Adipocyte (in vitro differentiated cells): ENCODE measurements around the gene ZDHHC11B.
"Not testable (repeated sequence)": the region's sequence is repeated elsewhere in the genome, so short reads cannot be mapped to it uniquely, and the experiment has no call there.

Experiments used
- DNase-seq: peaks from one replicate; pipeline ENCODE4 v3.0.0-alpha.2; 2015; ENCODE audit warnings: low read depth
- H3K27me3 ChIP-seq: replicated peaks from 2 replicates; pipeline ENCODE4 v1.7.0; 2013; ENCODE audit warnings: mild to moderate bottlenecking, low read length, moderate library complexity; ENCODE audit not compliant: control insufficient read depth, insufficient read depth
- H3K36me3 ChIP-seq: 2 replicates; pipeline ENCODE4 v1.7.0; 2013; ENCODE audit warnings: low read length, mild to moderate bottlenecking, moderate library complexity; ENCODE audit not compliant: control insufficient read depth, insufficient read depth, severe bottlenecking
- H3K4me1 ChIP-seq: 2 replicates; pipeline ENCODE4 v1.7.0; 2013; ENCODE audit warnings: mild to moderate bottlenecking, low read length, moderate library complexity; ENCODE audit not compliant: control insufficient read depth, insufficient read depth
- H3K4me3 ChIP-seq: 2 replicates; pipeline ENCODE4 v1.7.0; 2013; ENCODE audit warnings: mild to moderate bottlenecking, low read length, moderate library complexity
- H3K9ac ChIP-seq: 2 replicates; pipeline ENCODE4 v1.7.0; 2013; ENCODE audit warnings: mild to moderate bottlenecking, low read length, moderate library complexity
- H3K9me3 ChIP-seq: 2 replicates; pipeline ENCODE4 v1.7.0; 2013; ENCODE audit warnings: mild to moderate bottlenecking, low read length, moderate library complexity; ENCODE audit not compliant: control insufficient read depth

Gene ZDHHC11B, protein sequence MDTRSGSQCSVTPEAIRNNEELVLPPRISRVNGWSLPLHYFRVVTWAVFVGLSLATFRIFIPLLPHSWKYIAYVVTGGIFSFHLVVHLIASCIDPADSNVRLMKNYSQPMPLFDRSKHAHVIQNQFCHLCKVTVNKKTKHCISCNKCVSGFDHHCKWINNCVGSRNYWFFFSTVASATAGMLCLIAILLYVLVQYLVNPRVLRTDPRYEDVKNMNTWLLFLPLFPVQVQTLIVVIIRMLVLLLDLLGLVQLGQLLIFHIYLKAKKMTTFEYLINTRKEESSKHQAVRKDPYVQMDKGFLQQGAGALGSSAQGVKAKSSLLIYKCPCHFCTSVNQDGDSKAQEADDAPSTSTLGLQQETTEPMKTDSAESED

GRCh38 chr5:784428-785177 lies at the start of gene ZDHHC11B:
TSS of gene ZDHHC11B (minus strand) at chr5:784729. CDS start at chr5:766919, 17,810 bp downstream.
- H3K36me3 ChIP-seq, H3K9ac ChIP-seq, H3K9me3 ChIP-seq, H3K4me1 ChIP-seq, H3K27me3 ChIP-seq: not testable (repeated sequence)
- H3K4me3 ChIP-seq, result peak within 1 kb of the TSS; percentile 44
- peak; percentile 83 for DNase-seq

- not testable (repeated sequence) for H3K4me1 ChIP-seq, H3K36me3 ChIP-seq, H3K9ac ChIP-seq, H3K9me3 ChIP-seq, DNase-seq, H3K4me3 ChIP-seq, H3K27me3 ChIP-seq
These were observed 49.5 kb upstream of the ZDHHC11B start for GRCh38 chr5:834013-834412.

GRCh38 chr5:828194-828593 lies 43.7 kb upstream of the ZDHHC11B start:
- DNase-seq, H3K27me3 ChIP-seq, H3K4me1 ChIP-seq, H3K9ac ChIP-seq, H3K4me3 ChIP-seq, H3K9me3 ChIP-seq, H3K36me3 ChIP-seq: not testable (repeated sequence)

DNA sequence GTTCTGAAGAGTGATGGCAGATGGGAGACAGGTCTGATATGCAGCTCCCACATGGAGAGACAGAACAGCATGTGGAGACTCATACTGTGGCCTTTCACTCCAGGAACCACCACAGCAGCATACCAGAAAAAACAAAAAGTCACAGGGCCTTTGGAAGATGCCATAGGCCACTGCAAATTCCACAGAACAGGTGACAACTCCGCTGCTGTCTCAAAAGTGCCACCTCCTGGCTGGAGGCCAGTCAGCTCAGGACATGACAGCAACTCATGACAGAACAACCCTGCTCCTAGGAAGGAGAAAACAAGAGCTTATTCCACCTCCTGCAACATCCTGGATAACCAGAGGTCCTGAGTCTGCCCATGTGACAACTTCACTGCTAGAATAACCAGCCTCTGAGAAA lies 41.0 kb upstream of the ZDHHC11B start:
- H3K9ac ChIP-seq, H3K27me3 ChIP-seq, H3K4me3 ChIP-seq, H3K36me3 ChIP-seq, DNase-seq, H3K9me3 ChIP-seq, H3K4me1 ChIP-seq: not testable (repeated sequence)

- Histone ChIP-seq H3K36me3 (no peaks in the 10 kb centered on the region), H3K4me1 (no peaks in the 10 kb centered on the region), H3K4me3 (no peak overlapping the region), H3K9me3 (no peaks in the 10 kb centered on the region), H3K27me3 (peaks cover 7% of the 10 kb centered on the region), H3K9ac (no peak overlapping the region)
- DNase-seq, result no peak
These were observed 37.0 kb upstream of the ZDHHC11B start for GRCh38 chr5:821504-821903.

- Histone ChIP-seq H3K27me3 (peaks cover 7% of the 10 kb centered on the region), H3K36me3 (no peaks in the 10 kb centered on the region), H3K9ac (no peak overlapping the region), H3K4me3 (no peak overlapping the region), H3K4me1 (no peaks in the 10 kb centered on the region), H3K9me3 (peaks cover 8% of the 10 kb centered on the region)
- no peak for DNase-seq
These were observed 35.7 kb upstream of the ZDHHC11B start for GRCh38 chr5:820245-820644.

DNA sequence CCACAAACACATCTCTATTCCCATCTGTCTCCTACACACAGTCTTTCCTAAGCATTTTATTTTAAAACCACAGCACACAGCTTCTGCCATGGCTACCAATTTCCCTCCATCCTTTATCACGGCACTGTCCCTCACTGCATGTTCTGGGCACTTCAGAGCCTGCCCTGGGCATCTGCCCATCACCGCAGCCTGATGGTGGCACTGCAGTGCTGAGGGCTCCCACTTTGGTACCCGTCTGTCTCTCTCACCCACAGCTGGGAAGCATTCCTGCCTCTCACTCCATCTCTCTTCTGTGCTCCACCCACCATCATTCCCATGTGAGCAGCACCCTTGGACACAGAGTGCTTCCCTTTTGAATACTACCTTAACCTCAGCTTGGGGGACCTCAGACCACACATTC lies 34.5 kb upstream of the ZDHHC11B start:
- Histone ChIP-seq H3K9ac (no peak overlapping the region), H3K27me3 (peaks cover 7% of the 10 kb centered on the region), H3K4me1 (no peaks in the 10 kb centered on the region), H3K36me3 (no peaks in the 10 kb centered on the region), H3K9me3 (peaks cover 8% of the 10 kb centered on the region), H3K4me3 (no peak overlapping the region)
- DNase-seq, result no peak

- H3K4me1 ChIP-seq, result no peaks in the 10 kb centered on the region
These were observed 31.6 kb upstream of the ZDHHC11B start for GRCh38 chr5:816176-816575.

DNA sequence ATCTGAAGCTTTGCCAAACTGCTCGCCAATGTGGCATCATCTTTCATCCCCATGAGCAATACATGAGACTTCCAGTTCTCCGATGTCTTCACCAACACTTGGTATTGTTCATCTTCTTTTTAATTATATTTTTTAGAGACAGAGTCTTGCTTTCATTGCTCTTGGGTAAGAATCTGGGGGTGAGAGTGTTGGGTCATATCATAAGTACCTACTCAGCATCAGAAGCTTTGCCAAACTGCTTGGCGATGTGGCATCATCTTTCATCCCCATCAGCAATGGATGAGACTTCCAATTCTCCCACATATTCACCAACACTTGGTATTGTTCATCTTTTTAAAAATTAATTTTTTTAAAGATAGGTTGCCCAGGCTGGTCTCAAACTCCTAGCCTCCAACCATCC lies 30.9 kb upstream of the ZDHHC11B start:
- no peak for DNase-seq
- H3K9ac ChIP-seq, result no peak overlapping the region
- no peaks in the 10 kb centered on the region for H3K4me1 ChIP-seq
- no peaks in the 10 kb centered on the region for H3K36me3 ChIP-seq
- H3K4me3 ChIP-seq, result no peak overlapping the region
- H3K9me3 ChIP-seq, result peaks cover 8% of the 10 kb centered on the region
- H3K27me3 ChIP-seq, result peaks cover 7% of the 10 kb centered on the region

More at GRCh38 chr5:816176-816575, 31.6 kb upstream of the ZDHHC11B start:
- no peaks in the 10 kb centered on the region for H3K36me3 ChIP-seq
- no peak for DNase-seq
- H3K9ac ChIP-seq, result no peak overlapping the region
- peaks cover 8% of the 10 kb centered on the region for H3K9me3 ChIP-seq
- peaks cover 7% of the 10 kb centered on the region for H3K27me3 ChIP-seq
- H3K4me3 ChIP-seq, result no peak overlapping the region

GRCh38 chr5:813575-813974 lies 29.0 kb upstream of the ZDHHC11B start:
- not testable (repeated sequence) for H3K4me1 ChIP-seq, DNase-seq

DNA sequence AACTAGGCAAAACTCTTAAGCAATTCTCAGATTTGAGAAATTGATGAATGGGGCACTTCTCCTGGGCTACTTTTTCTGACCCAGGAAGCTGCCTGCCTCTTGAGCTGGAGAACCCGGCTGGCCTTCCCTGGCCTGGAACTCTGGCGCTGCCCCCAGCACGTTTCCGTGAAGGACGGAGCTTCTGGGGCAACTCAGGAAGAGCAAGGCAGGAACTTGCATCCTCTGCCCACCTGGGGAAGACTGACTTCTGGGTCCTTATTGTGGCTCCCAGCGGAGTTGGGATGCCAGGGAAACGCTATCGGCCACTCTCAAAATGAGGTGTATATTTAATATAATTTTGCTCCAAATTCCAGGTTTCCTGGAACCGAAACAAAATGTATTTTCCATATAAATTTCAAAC lies 26.9 kb upstream of the ZDHHC11B start:
- not testable (repeated sequence) for H3K9ac ChIP-seq, H3K27me3 ChIP-seq, H3K4me3 ChIP-seq, DNase-seq, H3K36me3 ChIP-seq, H3K9me3 ChIP-seq, H3K4me1 ChIP-seq

More at GRCh38 chr5:813575-813974, 29.0 kb upstream of the ZDHHC11B start:
- H3K9me3 ChIP-seq, H3K36me3 ChIP-seq, H3K27me3 ChIP-seq, H3K9ac ChIP-seq, H3K4me3 ChIP-seq: not testable (repeated sequence)
